HAP-1 (cell line): ENCODE measurements around the gene IMP3.

Experiments used
- DNase-seq, 2 experiments: peaks; one replicate each; pipeline ENCODE4 v3.0.0-alpha.2; 2016 to 2020; ENCODE audit warnings: low spot score in 2 of 2
- H3K27me3 ChIP-seq: fragments of 250-450 bp; sonication (Bioruptor Pico); 2 replicates; pipeline ENCODE4 v1.5.1; 2020; ENCODE audit warnings: low read depth, mild to moderate bottlenecking, moderate library complexity
- H3K36me3 ChIP-seq: fragments of 250-450 bp; sonication (Bioruptor Pico); replicated peaks from 2 replicates; pipeline ENCODE4 v1.5.1; 2020; ENCODE audit warnings: mild to moderate bottlenecking
- H3K4me1 ChIP-seq: fragments of 250-450 bp; sonication (Bioruptor Pico); 2 replicates; pipeline ENCODE4 v1.5.1; 2020; ENCODE audit warnings: mild to moderate bottlenecking
- H3K4me3 ChIP-seq: fragments of 250-450 bp; sonication (Bioruptor Pico); 2 replicates; pipeline ENCODE4 v1.5.1; 2020; ENCODE audit warnings: mild to moderate bottlenecking, moderate library complexity
- H3K9me3 ChIP-seq: fragments of 250-450 bp; sonication (Bioruptor Pico); 2 replicates; pipeline ENCODE4 v1.5.1; 2020; ENCODE audit warnings: mild to moderate bottlenecking, moderate library complexity
- in situ Hi-C: fragments of 300-500 bp; cut with MboI; formaldehyde crosslinking; loops from 3 replicates; pipeline ENCODE4 v1.14.3; 2020; ENCODE audit warnings: low sequenced_read_pairs, inconsistent platforms, mixed read lengths

Gene IMP3

DNA sequence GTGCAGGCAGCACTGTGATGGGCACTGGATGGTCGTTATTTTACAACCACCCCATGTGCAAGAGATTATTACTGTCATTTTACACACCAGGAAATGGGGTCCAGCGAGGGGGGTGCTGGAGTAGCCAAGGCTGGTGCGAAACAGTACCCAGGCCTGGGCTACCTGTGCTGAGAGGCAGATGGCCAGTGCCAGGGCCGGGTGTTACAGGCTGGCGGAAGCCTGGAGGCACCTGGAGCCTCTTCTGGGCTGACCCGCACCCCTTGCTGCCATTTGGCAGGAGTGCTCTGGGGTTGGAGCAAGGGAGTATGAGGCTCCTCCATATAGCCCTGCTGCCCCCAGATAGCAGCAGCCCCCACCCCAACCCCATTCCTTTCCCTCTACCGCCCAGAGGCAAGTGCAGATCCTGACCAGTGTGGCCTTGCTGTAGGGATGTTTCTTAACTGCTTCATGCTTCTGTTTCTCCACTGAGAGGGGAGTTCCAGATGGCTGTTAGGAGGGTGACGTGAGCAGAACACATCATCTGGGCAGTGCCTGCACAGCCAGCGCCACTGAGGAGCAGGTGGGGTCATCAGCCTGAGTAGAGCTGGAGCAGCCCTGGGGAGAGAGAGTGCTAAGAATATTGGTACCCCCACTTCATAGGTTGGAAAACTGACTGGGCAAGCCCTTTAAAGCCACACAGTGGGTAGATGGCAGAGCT lies 22.9 kb upstream of the IMP3 start:
- H3K27me3 ChIP-seq: no peaks in the 10 kb centered on the region
- no peak overlapping the region for H3K4me3 ChIP-seq
- in situ Hi-C loops: no loop called here
- H3K4me1 ChIP-seq: no peaks in the 10 kb centered on the region
- no peak for DNase-seq
- no peaks in the 10 kb centered on the region for H3K9me3 ChIP-seq
- peaks cover 7% of the 10 kb centered on the region; the same call in 1 of the 2 replicates for H3K36me3 ChIP-seq

DNA sequence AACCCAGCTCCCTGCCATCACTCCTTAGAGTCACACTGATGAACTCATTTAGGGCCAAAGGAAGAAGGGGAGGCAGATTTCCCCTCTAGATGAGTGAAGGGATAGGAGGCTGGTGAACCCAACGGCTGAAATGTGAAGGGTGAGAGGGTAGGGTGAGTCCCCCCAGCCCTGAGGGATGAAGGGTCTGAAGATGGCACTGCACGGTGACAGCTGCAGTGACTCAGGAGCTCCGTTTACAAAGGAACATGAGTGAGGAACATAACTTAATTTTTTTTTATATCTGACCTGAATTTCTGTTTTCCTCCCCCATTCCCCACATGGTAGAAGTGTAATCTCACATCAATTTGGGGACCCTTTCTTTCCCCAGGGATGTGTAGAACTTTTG lies 21.7 kb upstream of the IMP3 start:
- H3K9me3 ChIP-seq: no peaks in the 10 kb centered on the region
- peaks cover 13% of the 10 kb centered on the region; the same call in 1 of the 2 replicates for H3K36me3 ChIP-seq
- no peaks in the 10 kb centered on the region for H3K4me1 ChIP-seq
- in situ Hi-C loops: no loop called here
- no peak overlapping the region for H3K4me3 ChIP-seq
- DNase-seq: no peak
- no peaks in the 10 kb centered on the region for H3K27me3 ChIP-seq

DNA sequence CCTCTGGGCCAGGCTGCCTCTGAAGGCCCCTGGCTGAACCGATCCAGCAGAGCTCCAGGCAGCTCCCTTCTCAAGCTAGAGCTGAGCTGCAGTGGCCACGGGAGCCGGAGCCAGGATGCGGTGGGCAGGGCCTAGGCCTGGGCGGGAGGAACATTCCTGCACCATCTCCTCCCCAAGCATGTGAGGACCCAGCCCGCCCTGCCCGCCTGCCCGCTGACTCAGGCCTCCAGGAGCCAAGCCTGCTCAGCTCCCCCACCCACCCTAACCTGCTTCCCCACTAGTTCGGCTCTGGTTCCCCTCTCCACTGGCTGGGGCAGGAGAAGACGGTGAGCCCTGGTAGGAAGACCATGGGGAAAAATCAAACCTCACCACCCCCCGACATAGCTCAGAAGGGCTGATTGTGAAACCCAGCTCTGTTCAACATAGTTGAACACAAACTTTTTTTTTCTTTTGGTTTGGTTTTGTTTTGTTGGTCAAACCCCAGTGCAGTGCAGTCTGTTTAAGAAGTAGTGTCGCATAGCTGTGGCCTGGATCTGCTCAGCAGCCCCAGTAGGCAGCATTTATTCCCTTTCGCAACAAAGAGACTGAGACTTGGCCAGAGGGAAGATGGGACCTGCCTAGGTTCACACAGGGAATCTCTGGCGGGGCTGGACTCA lies 21.2 kb upstream of the IMP3 start:
- H3K9me3 ChIP-seq: no peaks in the 10 kb centered on the region
- peaks cover 15% of the 10 kb centered on the region; the same call in 1 of the 2 replicates for H3K36me3 ChIP-seq
- H3K4me3 ChIP-seq: no peak overlapping the region
- DNase-seq: no peak
- no peaks in the 10 kb centered on the region for H3K27me3 ChIP-seq
- H3K4me1 ChIP-seq: no peaks in the 10 kb centered on the region
- in situ Hi-C loops: no loop called here

DNA sequence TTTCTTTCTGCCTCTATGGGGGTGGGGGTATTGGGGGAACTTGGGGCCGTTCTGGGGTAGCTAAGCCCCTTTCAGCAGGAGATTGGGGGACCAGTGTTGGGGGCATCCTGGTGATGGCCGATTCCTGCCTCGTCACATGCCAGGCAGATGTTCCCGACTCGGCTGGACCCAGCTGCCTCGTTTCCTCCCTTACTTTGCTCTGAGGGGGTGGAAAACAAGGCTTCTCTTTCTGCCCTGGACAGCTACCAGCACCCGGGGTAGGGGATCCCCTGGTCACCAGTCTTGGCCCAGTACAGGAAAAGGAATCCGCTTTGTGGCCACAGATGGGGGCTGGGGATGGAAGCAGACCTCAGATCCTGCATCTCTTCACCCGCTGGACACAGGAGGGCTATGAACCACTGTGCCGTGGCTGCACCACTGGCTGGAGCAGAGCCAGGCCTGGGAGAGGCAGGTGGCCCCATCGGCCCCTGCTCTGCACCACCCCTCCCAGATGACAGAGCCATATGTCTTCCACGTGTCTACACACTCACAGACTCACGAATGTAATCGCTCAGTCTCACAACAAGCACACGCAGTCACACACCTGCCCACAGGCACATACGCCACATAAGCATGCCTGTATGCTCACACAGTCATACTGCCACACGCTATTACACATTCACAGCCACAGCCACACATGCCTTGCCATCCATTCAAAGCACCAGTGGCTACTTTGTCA lies 20.1 kb upstream of the IMP3 start:
- no peaks in the 10 kb centered on the region for H3K9me3 ChIP-seq
- DNase-seq: no peak
- H3K4me1 ChIP-seq: no peaks in the 10 kb centered on the region
- H3K36me3 ChIP-seq: peaks cover 15% of the 10 kb centered on the region; the same call in 1 of the 2 replicates
- no peak overlapping the region for H3K4me3 ChIP-seq
- in situ Hi-C loops: no loop called here
- H3K27me3 ChIP-seq: no peaks in the 10 kb centered on the region

DNA sequence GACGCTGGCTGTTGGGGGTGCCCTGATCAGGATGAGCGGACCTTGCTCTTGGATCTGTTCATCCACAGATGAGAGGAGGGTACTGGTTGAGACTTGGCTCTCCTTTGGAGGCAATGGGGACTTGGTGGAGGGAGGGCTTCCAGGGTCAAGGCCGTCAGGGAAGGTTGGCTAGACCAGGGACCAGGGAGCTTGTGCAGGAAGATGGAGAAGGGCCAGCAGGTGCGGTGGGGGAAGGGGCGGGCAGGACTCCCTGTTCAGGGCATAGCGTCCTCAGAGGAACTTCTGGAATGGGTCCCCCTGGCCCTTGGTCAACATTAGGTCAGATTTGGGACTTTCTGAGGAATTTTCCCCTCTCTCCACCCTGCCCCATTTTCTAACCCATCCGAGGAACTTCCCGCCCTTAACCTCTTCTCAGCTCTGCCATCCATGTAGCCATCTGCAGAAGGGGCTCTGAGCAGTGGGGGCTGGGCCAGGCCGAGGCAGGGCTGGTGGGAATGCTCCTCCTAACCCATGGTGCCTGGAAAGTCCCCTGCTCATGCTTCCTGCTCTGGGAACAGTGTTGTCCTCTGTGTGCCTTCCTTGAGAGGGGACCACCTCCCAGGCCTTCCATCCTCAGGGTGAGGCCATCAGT lies 19.2 kb upstream of the IMP3 start:
- in situ Hi-C loops: no loop called here
- Histone ChIP-seq H3K4me1 (no peaks in the 10 kb centered on the region), H3K9me3 (no peaks in the 10 kb centered on the region), H3K4me3 (no peak overlapping the region), H3K36me3 (peaks cover 15% of the 10 kb centered on the region; the same call in 1 of the 2 replicates), H3K27me3 (no peaks in the 10 kb centered on the region)
- DNase-seq: no peak

DNA sequence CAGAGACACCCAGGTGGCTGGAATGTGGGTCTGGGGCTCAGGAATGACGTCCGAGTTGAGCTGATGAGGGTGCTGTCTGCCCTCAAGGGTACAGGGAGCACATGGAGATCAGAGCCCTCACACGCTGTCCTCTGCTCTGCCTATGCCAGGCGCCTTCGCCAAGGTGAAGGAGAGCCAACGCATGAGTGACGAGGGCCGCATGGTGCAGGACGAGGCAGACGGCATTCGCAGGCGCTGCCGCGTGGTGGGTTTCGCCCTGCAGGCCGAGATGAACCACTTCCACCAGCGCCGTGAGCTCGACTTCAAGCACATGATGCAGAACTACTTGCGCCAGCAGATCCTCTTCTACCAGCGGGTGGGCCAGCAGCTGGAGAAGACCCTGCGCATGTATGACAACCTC lies 16.8 kb upstream of the IMP3 start:
- Histone ChIP-seq H3K4me1 (no peaks in the 10 kb centered on the region), H3K27me3 (no peaks in the 10 kb centered on the region), H3K9me3 (no peaks in the 10 kb centered on the region), H3K4me3 (no peak overlapping the region), H3K36me3 (peaks cover 22% of the 10 kb centered on the region)
- in situ Hi-C loops: no loop called here
- DNase-seq: no peak

DNA sequence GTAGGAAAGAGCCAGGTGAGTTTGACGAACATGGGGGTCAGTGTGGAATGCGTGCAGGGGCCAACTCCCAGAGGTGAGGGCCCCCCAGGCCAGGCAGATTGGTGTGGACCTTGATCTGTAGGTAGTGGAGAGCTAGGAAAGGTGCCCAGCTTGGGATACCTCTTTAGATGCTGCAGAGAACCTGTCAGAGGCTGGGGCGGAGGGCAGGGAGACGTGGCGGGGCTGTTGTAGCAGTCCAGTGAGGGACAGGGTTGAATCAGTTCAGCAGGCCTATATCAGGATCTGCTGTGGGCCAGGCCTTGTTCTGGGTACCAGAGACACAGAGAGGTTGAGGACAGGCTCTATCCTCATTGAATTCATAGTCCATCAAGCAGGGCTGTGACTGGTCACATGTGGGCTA lies 16.3 kb upstream of the IMP3 start:
- H3K9me3 ChIP-seq: no peaks in the 10 kb centered on the region
- DNase-seq: no peak
- in situ Hi-C loops: no loop called here
- no peaks in the 10 kb centered on the region for H3K27me3 ChIP-seq
- no peak overlapping the region for H3K4me3 ChIP-seq
- H3K4me1 ChIP-seq: peaks cover 4% of the 10 kb centered on the region; the same call in 1 of the 2 replicates
- H3K36me3 ChIP-seq: peaks cover 22% of the 10 kb centered on the region

DNA sequence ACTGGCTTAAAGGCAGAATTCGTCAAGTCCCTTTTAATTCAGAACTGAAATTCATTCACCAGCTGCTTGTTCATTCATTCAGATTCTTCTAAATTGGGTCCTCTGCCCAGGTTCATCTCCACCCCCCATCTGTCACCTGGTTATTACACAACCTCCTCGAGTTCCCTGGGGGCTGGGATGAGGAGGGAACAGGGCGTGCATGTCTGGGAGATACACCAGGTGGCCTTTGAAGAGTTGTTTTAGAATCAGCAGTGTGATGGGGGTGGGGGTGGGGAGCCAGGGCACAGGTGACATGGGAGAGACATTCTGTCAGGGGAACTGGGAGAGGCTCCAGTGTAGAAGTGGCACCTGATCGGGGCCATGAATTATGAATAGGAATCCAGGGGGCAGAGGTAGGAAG lies 15.9 kb upstream of the IMP3 start:
- H3K4me3 ChIP-seq: no peak overlapping the region
- H3K9me3 ChIP-seq: no peaks in the 10 kb centered on the region
- no peak for DNase-seq
- H3K27me3 ChIP-seq: no peaks in the 10 kb centered on the region
- H3K36me3 ChIP-seq: peaks cover 25% of the 10 kb centered on the region
- H3K4me1 ChIP-seq: peaks cover 7% of the 10 kb centered on the region
- in situ Hi-C loops: no loop called here

DNA sequence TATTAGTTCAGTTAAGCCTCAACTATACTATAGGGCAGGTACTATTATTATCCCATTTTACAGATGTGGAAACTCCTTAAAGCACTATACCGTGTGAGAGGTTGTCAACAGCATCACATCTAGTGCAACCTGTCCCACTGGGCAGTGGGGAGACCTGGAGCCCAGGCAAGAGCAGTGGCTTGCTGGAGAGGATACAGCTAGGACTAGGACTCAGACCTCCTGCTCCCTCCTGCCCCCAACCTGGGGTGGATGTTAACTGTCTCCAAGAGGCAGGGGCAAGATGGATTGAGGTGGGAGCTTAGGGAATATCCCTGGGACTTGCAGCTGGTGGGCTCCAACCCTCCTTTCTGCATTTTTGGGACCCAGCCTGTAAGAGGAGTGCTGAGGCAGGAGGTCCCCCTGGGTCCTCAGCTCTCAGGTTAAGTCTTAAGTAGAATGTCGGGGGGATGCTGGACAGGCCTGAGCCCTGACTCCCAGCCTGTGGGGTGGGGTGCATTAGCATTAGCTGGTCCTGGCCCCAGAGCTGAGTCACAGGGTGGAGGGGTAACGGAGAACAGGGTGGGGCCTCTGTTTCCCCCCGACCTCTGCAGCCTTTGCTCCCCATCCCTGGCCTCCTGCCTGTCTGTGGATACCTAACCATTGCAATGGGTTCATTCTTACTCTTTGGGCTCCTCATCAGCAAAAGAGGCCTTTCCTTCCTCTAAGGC lies 14.3 kb upstream of the IMP3 start:
- no peak for DNase-seq
- peaks cover 12% of the 10 kb centered on the region for H3K4me1 ChIP-seq
- H3K27me3 ChIP-seq: no peaks in the 10 kb centered on the region
- H3K36me3 ChIP-seq: peaks cover 31% of the 10 kb centered on the region
- in situ Hi-C loops: no loop called here
- H3K9me3 ChIP-seq: no peaks in the 10 kb centered on the region
- no peak overlapping the region for H3K4me3 ChIP-seq

DNA sequence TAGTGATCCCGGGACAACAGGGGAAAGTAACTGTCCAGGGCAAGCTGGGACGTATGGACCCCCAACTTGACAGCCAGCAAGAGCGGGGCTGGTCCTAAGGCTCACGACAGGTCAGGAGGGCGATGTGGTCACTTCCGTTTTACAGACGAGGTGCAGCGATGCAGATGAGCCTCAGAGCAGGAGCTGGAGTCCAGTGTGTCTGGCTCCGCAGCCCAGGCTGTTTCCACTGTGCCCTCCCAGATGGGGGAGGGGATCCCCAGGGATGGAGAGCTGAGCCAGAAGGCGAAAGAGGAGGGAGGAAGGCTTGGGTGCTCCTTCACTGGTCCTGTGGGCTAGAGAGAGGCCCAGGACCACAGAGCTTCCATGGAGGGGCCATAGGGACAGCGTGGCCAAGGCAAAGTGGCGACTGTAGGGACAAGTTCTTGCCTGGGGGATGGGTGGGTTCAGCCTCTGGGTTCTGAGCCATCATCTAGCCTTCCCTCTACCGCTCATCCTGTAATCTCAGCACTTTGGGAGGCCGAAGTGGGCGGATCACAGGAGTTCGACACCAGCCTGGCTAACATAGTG lies 13.4 kb upstream of the IMP3 start:
- peaks cover 21% of the 10 kb centered on the region for H3K4me1 ChIP-seq
- in situ Hi-C loops: no loop called here
- no peak overlapping the region for H3K4me3 ChIP-seq
- peaks cover 31% of the 10 kb centered on the region for H3K36me3 ChIP-seq
- no peak for DNase-seq
- H3K9me3 ChIP-seq: no peaks in the 10 kb centered on the region
- no peaks in the 10 kb centered on the region for H3K27me3 ChIP-seq

DNA sequence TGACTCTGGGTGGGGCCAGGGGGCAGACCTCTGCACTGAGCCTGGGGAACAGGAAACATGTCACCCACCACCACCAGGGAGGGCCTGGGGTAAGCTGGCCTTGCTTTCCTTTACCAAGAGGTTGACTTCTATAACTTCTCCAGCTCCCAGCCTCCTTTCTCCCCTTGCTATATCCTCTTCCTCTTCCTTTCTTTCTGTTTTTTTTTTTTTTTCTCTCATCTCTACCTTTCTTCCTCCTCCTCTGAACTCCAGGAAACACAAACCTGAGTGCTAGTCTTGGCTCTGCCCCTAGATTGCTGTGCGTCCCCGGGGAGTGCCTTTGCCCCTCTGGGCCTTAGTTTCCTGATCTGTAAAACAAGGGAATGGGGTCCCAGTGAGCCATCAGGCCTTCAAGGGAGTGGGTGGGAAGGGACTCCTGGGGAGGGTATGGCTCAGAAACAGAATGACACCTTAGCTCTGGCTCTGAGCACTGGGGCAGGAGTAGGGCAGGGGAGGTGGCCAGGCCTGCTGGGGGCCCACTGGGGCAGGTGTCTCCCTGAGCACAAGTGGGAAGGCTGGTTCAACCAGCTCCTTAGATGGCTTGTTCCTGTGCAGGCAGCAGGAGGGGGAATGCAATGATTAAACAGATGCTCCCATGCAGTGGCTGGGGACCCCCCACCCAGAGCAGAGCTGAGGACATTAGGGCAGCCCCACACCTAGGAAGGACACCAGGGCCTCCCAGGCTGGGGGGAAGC lies 12.0 kb upstream of the IMP3 start:
- H3K36me3 ChIP-seq: peaks cover 27% of the 10 kb centered on the region
- DNase-seq: no peak
- H3K9me3 ChIP-seq: no peaks in the 10 kb centered on the region
- in situ Hi-C loops: no loop called here
- H3K27me3 ChIP-seq: no peaks in the 10 kb centered on the region
- no peak overlapping the region for H3K4me3 ChIP-seq
- H3K4me1 ChIP-seq: peaks cover 23% of the 10 kb centered on the region

DNA sequence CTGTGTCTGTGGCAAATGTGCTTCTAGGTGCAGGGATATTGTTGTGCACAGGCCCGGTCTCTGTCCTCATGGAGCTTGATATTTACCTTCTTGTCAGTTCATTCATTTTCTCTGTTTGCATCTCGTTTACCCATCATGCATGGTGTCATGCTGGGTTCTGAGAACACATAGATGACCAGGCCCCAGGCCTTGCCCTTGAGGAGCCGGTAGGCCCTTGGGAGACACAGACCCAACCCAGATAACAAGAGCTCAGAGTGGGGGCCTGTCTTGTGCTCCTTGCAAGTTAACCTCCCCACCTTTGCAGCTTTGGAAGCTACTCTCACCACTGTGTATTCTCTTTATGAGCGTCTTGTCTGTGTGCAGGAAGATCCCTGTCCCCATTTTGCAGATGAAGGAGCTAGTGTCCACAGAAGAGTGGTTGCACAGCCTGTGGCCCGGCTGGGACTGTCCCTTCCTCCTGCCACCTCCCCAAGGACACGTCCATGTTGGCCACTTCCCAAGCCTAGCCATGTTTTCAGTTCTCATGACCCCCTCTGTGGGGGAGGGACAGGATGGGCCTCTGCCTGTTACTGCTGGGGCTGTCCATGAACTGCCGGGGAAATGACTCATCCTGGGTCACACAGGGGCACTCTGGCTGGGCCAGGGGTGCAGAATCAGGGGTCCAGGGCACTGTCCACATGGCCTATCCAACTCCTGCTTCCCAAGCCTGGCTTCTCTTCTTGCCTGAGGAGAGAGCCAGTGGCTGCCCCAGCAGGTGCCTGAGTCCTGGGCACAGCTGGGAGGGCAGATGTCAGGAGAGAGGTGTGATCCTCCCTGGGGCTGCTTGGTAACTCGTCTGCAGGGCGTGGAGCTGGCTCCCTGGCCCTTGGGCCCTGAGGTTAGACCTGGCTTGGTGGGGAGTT lies 11.1 kb upstream of the IMP3 start:
- Histone ChIP-seq H3K36me3 (peaks cover 23% of the 10 kb centered on the region), H3K4me1 (peaks cover 30% of the 10 kb centered on the region), H3K27me3 (no peaks in the 10 kb centered on the region), H3K4me3 (no peak overlapping the region), H3K9me3 (no peaks in the 10 kb centered on the region)
- no peak for DNase-seq
- in situ Hi-C loops: no loop called here
